GM23338 (cell line): ENCODE results near the gene SPATA18. TPM values are rescaled to one million over a fixed set of nuclear protein-coding genes. Genes with fewer than 3 reads are reported as not detected.

Experiments
- ATAC-seq: fragments of 200-7000 bp; cut with Tn5 transposase; 3 replicates; pipeline ENCODE4 v1.9.1; 2020
- DNase-seq: peaks from one replicate; pipeline ENCODE4 v3.0.0-alpha.2; 2015; ENCODE audit warnings: low spot score
- H2AFZ ChIP-seq: fragments of 200-600 bp; sonication (generic); 2 replicates; pipeline ENCODE4 v1.8.0; 2016; ENCODE audit warnings: antibody characterized with exemption, mild to moderate bottlenecking, moderate library complexity
- H3F3A ChIP-seq: fragments of 200-600 bp; sonication (generic); replicated peaks from 2 replicates; pipeline ENCODE4 v1.8.0; 2017; ENCODE audit warnings: antibody characterized with exemption, mixed run types, low read depth
- H3K27ac ChIP-seq: fragments of 200-600 bp; sonication (generic); 2 replicates; pipeline ENCODE4 v1.6.1; 2016; ENCODE audit warnings: low read depth
- H3K27me3 ChIP-seq: fragments of 200-600 bp; sonication (generic); 2 replicates; pipeline ENCODE4 v1.8.0; 2016; ENCODE audit warnings: mild to moderate bottlenecking, mixed run types, moderate library complexity; ENCODE audit not compliant: insufficient read depth
- H3K36me3 ChIP-seq: fragments of 200-600 bp; sonication (generic); 2 replicates; pipeline ENCODE4 v1.8.0; 2016; ENCODE audit warnings: mild to moderate bottlenecking; ENCODE audit not compliant: insufficient read depth
- H3K4me1 ChIP-seq: fragments of 200-600 bp; sonication (generic); 2 replicates; pipeline ENCODE4 v1.8.0; 2016; ENCODE audit warnings: mild to moderate bottlenecking, moderate library complexity; ENCODE audit not compliant: insufficient read depth
- H3K4me2 ChIP-seq: fragments of 200-600 bp; sonication (generic); 2 replicates; pipeline ENCODE4 v1.7.1; 2017; ENCODE audit warnings: mixed run types
- H3K4me3 ChIP-seq: fragments of 200-600 bp; sonication (generic); 2 replicates; pipeline ENCODE4 v1.6.1; 2016; ENCODE audit warnings: mixed run types
- H3K79me2 ChIP-seq: fragments of 200-600 bp; sonication (generic); replicated peaks from 2 replicates; pipeline ENCODE4 v1.8.0; 2017; ENCODE audit warnings: mild to moderate bottlenecking; ENCODE audit not compliant: insufficient read depth
- H3K9me2 ChIP-seq: fragments of 200-600 bp; sonication (generic); 2 replicates; pipeline ENCODE4 v1.8.0; 2017; ENCODE audit not compliant: insufficient read depth
- H4K20me1 ChIP-seq: fragments of 200-600 bp; sonication (generic); replicated peaks from 2 replicates; pipeline ENCODE4 v1.8.0; 2017; ENCODE audit warnings: mild to moderate bottlenecking; ENCODE audit not compliant: insufficient read depth
- H3K27ac Mint-ChIP-seq: 2 replicates; pipeline ENCODE4 v1.8.0; 2020; ENCODE audit warnings: inconsistent platforms, mild to moderate bottlenecking, moderate library complexity, mixed read lengths
- H3K27me3 Mint-ChIP-seq: 3 replicates; pipeline ENCODE4 v1.8.0; 2022; ENCODE audit warnings: low read depth, mild to moderate bottlenecking, moderate library complexity, mixed read lengths, inconsistent platforms; ENCODE audit not compliant: insufficient read depth, poor library complexity
- H3K36me3 Mint-ChIP-seq: 3 replicates; pipeline ENCODE4 v1.8.0; 2021; ENCODE audit warnings: low read depth, mild to moderate bottlenecking, inconsistent platforms, moderate library complexity, mixed read lengths
- H3K4me1 Mint-ChIP-seq: 3 replicates; pipeline ENCODE4 v1.8.0; 2020; ENCODE audit warnings: mild to moderate bottlenecking, inconsistent platforms, mixed read lengths
- H3K4me3 Mint-ChIP-seq: 3 replicates; pipeline ENCODE4 v1.8.0; 2021; ENCODE audit warnings: moderate library complexity, mild to moderate bottlenecking, inconsistent platforms, mixed read lengths
- H3K9me3 Mint-ChIP-seq: 3 replicates; pipeline ENCODE4 v1.8.0; 2020; ENCODE audit warnings: moderate library complexity, mild to moderate bottlenecking, inconsistent platforms, mixed read lengths
- CREB1 ChIP-seq: fragments of 250-450 bp; sonication (Bioruptor Pico); IDR thresholded peaks from 2 replicates; pipeline ENCODE4 v1.5.0; 2020; ENCODE audit warnings: low read depth, mild to moderate bottlenecking, moderate library complexity
- CTCF ChIP-seq, 2 experiments: fragments of 200-600 bp in 1 of 2; sonication (generic) in 1 of 2; conservative IDR thresholded peaks; 2 replicates each; pipeline versions ENCODE4 v1.5.1 to v1.6.1; 2016 to 2017; ENCODE audit warnings: antibody characterized with exemption in 2 of 2, low read depth in 2 of 2, mild to moderate bottlenecking in 2 of 2, moderate library complexity in 1 of 2
- EZH2 ChIP-seq: fragments of 200-600 bp; sonication (generic); IDR thresholded peaks from one replicate; pipeline ENCODE4 v1.8.0; 2017; ENCODE audit warnings: antibody characterized with exemption, mild to moderate bottlenecking, low read depth; ENCODE audit not compliant: unreplicated experiment
- JUNB ChIP-seq: IDR thresholded peaks from one replicate; pipeline ENCODE4 v1.6.1; 2016; ENCODE audit warnings: antibody characterized with exemption; ENCODE audit not compliant: unreplicated experiment
- NANOG ChIP-seq: IDR thresholded peaks from 2 replicates; pipeline ENCODE4 v1.6.1; 2016; ENCODE audit warnings: antibody characterized with exemption, borderline replicate concordance
- REST ChIP-seq: IDR thresholded peaks from one replicate; pipeline ENCODE4 v1.6.1; 2018; ENCODE audit warnings: antibody characterized with exemption; ENCODE audit not compliant: unreplicated experiment
- STAT1 ChIP-seq: IDR thresholded peaks from one replicate; pipeline ENCODE4 v1.6.1; 2016; ENCODE audit warnings: antibody characterized with exemption; ENCODE audit not compliant: unreplicated experiment
- ZNF114 ChIP-seq: fragments of 250-450 bp; sonication (Bioruptor Pico); IDR thresholded peaks from 2 replicates; pipeline ENCODE4 v1.5.0; 2020; ENCODE audit warnings: mild to moderate bottlenecking, moderate library complexity
- ZNF331 ChIP-seq: fragments of 250-450 bp; sonication (Bioruptor Pico); IDR thresholded peaks from 2 replicates; pipeline ENCODE4 v1.5.0; 2020; ENCODE audit warnings: low read depth, mild to moderate bottlenecking, moderate library complexity
- ZNF462 ChIP-seq: fragments of 250-450 bp; sonication (Bioruptor Pico); IDR thresholded peaks from 2 replicates; pipeline ENCODE4 v1.5.0; 2020; ENCODE audit warnings: mild to moderate bottlenecking, moderate library complexity
- polyA plus RNA-seq: library from polyadenylated mRNA; unstranded; fragments of >200 nt; fragmentation: Nextera tagmentation; extraction: Ambion mirVana; gene quantifications from 2 replicates; pipeline ENCODE4 v1.2.1, GENCODE V29; 2016
- total RNA-seq: library from RNA; depleted of rRNA; stranded (reverse); fragments of >200 nt; shearing (Covaris generic); gene quantifications from 2 replicates; pipeline ENCODE4 v1.2.3, GENCODE V29; 2014

Gene SPATA18
- total and polyA plus RNA-seq, 2 experiments from 2014 or later = 1.5 to 2.5 TPM

GRCh38 chr4:52099860-52100461, 48.9 kb downstream of the SPATA18 start:
- Histone ChIP-seq H3F3A (no peaks in the 10 kb centered on the region), H4K20me1 (no peaks in the 10 kb centered on the region), H3K27me3 (no peaks in the 10 kb centered on the region), H3K4me2 (no peak overlapping the region), H3K36me3 (no peaks in the 10 kb centered on the region), H3K27ac (no peak overlapping the region), H3K79me2 (no peaks in the 10 kb centered on the region), H2AFZ (no peak overlapping the region), H3K9me2 (no peaks in the 10 kb centered on the region), H3K4me3 (no peak overlapping the region), H3K4me1 (no peaks in the 10 kb centered on the region)
- no peak for ATAC-seq
- H3K4me3 Mint-ChIP-seq = no peak overlapping the region
- H3K27me3 Mint-ChIP-seq = no peaks in the 10 kb centered on the region
- H3K36me3 Mint-ChIP-seq = no peaks in the 10 kb centered on the region
- H3K9me3 Mint-ChIP-seq = no peaks in the 10 kb centered on the region
- TF ChIP-seq ZNF331 (no peak), EZH2 (no peak), NANOG (no peak), REST (no peak), STAT1 (no peak)
- DNase-seq = no peak
- H3K4me1 Mint-ChIP-seq = peaks cover 4% of the 10 kb centered on the region; the same call in 1 of the 3 replicates
- no peak overlapping the region for H3K27ac Mint-ChIP-seq

DNA sequence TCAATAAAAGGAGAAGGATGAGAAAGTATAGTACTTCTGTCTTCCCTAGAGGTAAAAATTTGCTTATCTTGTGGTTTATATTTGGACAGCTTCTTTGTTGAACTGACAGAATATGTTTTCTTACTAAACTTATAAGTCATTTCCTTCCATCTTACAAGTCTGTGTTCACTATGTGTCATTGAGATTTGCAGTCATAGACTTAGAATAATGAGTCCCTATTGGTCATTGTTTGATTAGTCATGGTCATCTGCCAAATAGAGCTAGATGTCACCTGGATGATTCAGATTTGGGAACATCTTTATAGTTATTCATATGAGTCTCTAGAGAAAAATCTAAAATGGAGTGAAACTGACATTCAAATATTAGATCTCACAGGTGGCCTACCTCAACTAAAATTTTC, 51.5 kb downstream of the SPATA18 start:
- H3K9me2 ChIP-seq = no peaks in the 10 kb centered on the region
- no peak overlapping the region for H3K27ac ChIP-seq
- no peak for TF ChIP-seq ZNF462 (CRISPR knock-in tag)
- TF ChIP-seq JUNB = no peak
- TF ChIP-seq CREB1 = no peak
- no peak for TF ChIP-seq EZH2
- no peak for TF ChIP-seq CTCF (conservative IDR thresholded peaks at IDR 0.05; ENCODE audit: low read depth in 2 of 2)
- TF ChIP-seq ZNF114 (CRISPR knock-in tag) = no peak
- H3K9me3 Mint-ChIP-seq = no peaks in the 10 kb centered on the region
- H3K4me2 ChIP-seq = no peak overlapping the region
- no peaks in the 10 kb centered on the region for H3K79me2 ChIP-seq
- ATAC-seq = no peak
- no peaks in the 10 kb centered on the region for H4K20me1 ChIP-seq
- peaks cover 2% of the 10 kb centered on the region for H3K27me3 Mint-ChIP-seq
- H3K4me1 Mint-ChIP-seq = peaks cover 4% of the 10 kb centered on the region; the same call in 2 of the 3 replicates
- no peaks in the 10 kb centered on the region for H3K27me3 ChIP-seq
- no peaks in the 10 kb centered on the region for H3K36me3 Mint-ChIP-seq
- no peak overlapping the region for H3K4me3 Mint-ChIP-seq
- DNase-seq = no peak
- no peaks in the 10 kb centered on the region for H3K4me1 ChIP-seq
- no peak overlapping the region for H3K4me3 ChIP-seq
- H2AFZ ChIP-seq = no peak overlapping the region
- H3K27ac Mint-ChIP-seq = no peak overlapping the region
- H3F3A ChIP-seq = no peaks in the 10 kb centered on the region
- no peaks in the 10 kb centered on the region for H3K36me3 ChIP-seq
